D721Med (cell line): ENCODE results near the gene BCL7C.

Source experiments
- DNase-seq: peaks from one replicate; pipeline ENCODE4 v3.0.0; 2011; ENCODE audit warnings: low spot score; ENCODE audit not compliant: insufficient read length
- FAIRE-seq: peaks from 2 replicates; lab custom pipeline; 2011; peaks lifted over from hg19 to GRCh38; lab: Jason Lieb, UNC
- CTCF ChIP-seq: IDR thresholded peaks from 2 replicates; pipeline ENCODE4 v1.5.1; 2012; ENCODE audit warnings: mild to moderate bottlenecking, control low read depth; ENCODE audit not compliant: insufficient read depth; ENCODE audit errors: missing control alignments

Gene BCL7C

GRCh38 chr16:30924913-30925631, 31.2 kb upstream of the BCL7C start:
- no peak for FAIRE-seq
- no peak for TF ChIP-seq CTCF

GRCh38 chr16:30924076-30924912, 30.4 kb upstream of the BCL7C start:
- no peak for FAIRE-seq
- DNase-seq: no peak
- TF ChIP-seq CTCF: no peak

More at GRCh38 chr16:30924913-30925631, 31.2 kb upstream of the BCL7C start:
- DNase-seq: no peak

- no peak for DNase-seq
- TF ChIP-seq CTCF: no peak
- FAIRE-seq: no peak
These were observed 29.7 kb upstream of the BCL7C start, which contains the start of gene FBXL19 for GRCh38 chr16:30923554-30924075. Gene FBXL19 (plus strand): TSS chr16:30923572. CDS start chr16:30925755, 2,183 bp downstream.

GRCh38 chr16:30922960-30923535, 29.2 kb upstream of the BCL7C start:
- DNase-seq (peak; percentile 58), FAIRE-seq (no peak)
- no peak for TF ChIP-seq CTCF

GRCh38 chr16:30922420-30922959, 28.6 kb upstream of the BCL7C start:
- peak; percentile 44 for DNase-seq
- TF ChIP-seq CTCF: no peak
- FAIRE-seq: peak; percentile 82

- peak; percentile 92 for TF ChIP-seq CTCF
- DNase-seq (peak; percentile 43), FAIRE-seq (no peak)
These were observed 28.0 kb upstream of the BCL7C start for GRCh38 chr16:30921748-30922419.
